ENCODE data around the gene CARM1. TPM values are rescaled to one million over a fixed set of nuclear protein-coding genes. Genes with fewer than 3 reads are reported as not detected.

Gene CARM1
- total RNA-seq, 2 donors from 2014 or later = 14.5 to 54.4 TPM

DNA sequence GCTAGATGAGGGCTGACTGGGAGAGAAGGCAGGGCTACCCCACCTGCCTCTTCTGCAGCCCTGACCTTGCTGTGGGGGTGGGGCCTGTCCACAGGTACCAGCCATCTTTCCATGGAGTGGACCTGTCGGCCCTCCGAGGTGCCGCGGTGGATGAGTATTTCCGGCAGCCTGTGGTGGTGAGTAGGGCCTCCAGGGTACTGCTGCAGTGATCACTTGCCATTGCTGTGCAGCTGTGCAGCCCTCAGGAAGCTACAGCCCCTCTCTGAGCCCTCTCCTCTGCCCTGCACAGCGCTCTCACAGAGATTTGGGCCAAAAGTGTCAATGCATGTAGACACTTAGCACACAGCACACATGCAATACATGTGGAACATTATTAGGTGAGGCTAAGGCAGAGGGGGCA is 45.2 kb downstream of the CARM1 start:
- Histone ChIP-seq H3K27me3 (replicated peaks; ENCODE audit: insufficient read depth) (no peaks in the 10 kb centered on the region), H3K9me3 (no peaks in the 10 kb centered on the region), H3K4me3 (no peak overlapping the region), H3K4me1 (replicated peaks) (no peaks in the 10 kb centered on the region), H3K27ac (no peak overlapping the region), H3K36me3 (peaks cover 7 to 20% of the 10 kb centered on the region in 2 donors)
- DNase-seq (ENCODE audit: low spot score) = no peak
- 97% methylated on average over 6 of the region's 6 CpGs for WGBS
- intact Hi-C loops (cut with DNase I) = no loop called here
- TF ChIP-seq, protein P1, sequence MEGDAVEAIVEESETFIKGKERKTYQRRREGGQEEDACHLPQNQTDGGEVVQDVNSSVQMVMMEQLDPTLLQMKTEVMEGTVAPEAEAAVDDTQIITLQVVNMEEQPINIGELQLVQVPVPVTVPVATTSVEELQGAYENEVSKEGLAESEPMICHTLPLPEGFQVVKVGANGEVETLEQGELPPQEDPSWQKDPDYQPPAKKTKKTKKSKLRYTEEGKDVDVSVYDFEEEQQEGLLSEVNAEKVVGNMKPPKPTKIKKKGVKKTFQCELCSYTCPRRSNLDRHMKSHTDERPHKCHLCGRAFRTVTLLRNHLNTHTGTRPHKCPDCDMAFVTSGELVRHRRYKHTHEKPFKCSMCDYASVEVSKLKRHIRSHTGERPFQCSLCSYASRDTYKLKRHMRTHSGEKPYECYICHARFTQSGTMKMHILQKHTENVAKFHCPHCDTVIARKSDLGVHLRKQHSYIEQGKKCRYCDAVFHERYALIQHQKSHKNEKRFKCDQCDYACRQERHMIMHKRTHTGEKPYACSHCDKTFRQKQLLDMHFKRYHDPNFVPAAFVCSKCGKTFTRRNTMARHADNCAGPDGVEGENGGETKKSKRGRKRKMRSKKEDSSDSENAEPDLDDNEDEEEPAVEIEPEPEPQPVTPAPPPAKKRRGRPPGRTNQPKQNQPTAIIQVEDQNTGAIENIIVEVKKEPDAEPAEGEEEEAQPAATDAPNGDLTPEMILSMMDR (IDR thresholded peaks at IDR 0.05) = no peak
- no peak for TF ChIP-seq POLR2AphosphoS5 (IDR thresholded peaks at IDR 0.05)

DNA sequence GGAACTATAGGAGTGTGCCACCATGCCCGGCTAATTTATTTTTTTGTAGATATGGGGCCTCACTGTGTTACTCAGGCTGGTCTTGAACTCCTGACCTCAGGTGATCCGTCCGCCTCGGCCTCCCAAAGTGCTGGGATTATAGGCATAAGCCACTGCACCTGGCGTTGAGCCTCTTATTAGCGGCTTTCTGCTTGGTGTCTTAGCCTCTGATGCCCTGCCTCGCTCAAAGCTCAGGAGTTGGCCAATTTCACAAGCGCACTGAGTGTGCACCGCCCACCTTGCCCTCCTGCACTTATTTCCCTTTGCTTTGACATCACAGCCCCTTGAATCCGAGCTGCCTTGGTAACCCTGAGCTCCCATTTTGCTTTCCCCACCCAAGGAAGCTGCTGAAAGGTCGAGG is 47.0 kb downstream of the CARM1 start:
- H3K27me3 ChIP-seq (replicated peaks; ENCODE audit: insufficient read depth) = no peaks in the 10 kb centered on the region
- H3K4me1 ChIP-seq (replicated peaks) = no peaks in the 10 kb centered on the region
- no peaks in the 10 kb centered on the region for H3K9me3 ChIP-seq
- DNase-seq (ENCODE audit: low spot score) = no peak
- no peak overlapping the region for H3K4me3 ChIP-seq
- H3K36me3 ChIP-seq = peaks cover 6 to 17% of the 10 kb centered on the region in 2 donors
- intact Hi-C loops (cut with DNase I) = no loop called here
- WGBS = 90% methylated on average over 11 of the region's 11 CpGs
- H3K27ac ChIP-seq = no peak overlapping the region
- TF ChIP-seq, protein P1 (IDR thresholded peaks at IDR 0.05) = no peak
- TF ChIP-seq POLR2A (IDR thresholded peaks at IDR 0.05) (no peak), POLR2AphosphoS5 (IDR thresholded peaks at IDR 0.05) (no peak)

DNA sequence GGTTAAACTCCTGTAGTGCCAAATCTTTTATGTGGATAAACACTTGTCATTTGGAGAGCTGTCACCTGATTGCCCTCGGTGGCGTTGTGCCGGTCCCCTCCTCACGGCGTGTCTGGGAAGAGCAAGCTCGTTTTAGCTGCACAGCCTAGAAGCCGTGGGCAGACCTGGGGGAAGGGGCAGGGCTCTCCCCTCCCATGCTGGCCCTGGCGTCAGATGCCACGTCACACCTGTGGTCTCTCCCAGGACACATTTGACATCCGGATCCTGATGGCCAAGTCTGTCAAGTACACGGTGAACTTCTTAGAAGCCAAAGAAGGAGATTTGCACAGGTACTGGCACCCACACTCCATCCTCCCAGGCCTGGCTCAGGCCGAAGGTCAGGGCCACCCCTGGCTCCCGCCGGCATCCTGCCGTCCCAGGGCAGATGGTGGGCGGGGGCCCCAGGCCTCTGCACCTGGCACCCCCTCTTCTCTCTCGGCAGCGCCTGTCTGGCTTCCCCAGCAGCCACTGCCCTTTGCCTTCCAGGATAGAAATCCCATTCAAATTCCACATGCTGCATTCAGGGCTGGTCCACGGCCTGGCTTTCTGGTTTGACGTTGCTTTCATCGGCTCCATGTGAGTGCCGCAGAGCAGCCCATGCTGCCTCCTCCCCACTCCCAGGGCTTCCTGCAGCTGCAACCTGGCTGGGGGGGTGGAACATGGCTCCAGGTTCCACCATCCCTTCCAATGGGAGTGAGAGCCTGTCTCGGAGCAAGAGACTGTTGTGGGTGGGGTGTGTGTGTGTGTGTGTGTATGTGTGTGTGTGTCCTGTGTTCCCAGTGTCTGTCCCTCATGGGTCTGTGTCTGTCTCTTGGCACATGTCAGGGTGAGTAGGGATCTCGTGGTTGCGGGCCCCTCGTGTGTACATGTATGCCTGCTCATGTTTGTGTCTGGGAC is 48.3 kb downstream of the CARM1 start:
- H3K4me3 ChIP-seq = no peak overlapping the region
- DNase-seq (ENCODE audit: low spot score) = no peak
- peaks cover 9 to 17% of the 10 kb centered on the region in 2 donors for H3K36me3 ChIP-seq
- no peaks in the 10 kb centered on the region for H3K9me3 ChIP-seq
- 72% methylated on average over 26 of the region's 26 CpGs for WGBS
- intact Hi-C loops (cut with DNase I) = no loop called here
- H3K27ac ChIP-seq = no peak overlapping the region
- no peaks in the 10 kb centered on the region for H3K4me1 ChIP-seq (replicated peaks)
- TF ChIP-seq, protein P1 (IDR thresholded peaks at IDR 0.05) = no peak
- TF ChIP-seq POLR2AphosphoS5 (IDR thresholded peaks at IDR 0.05) (no peak), POLR2A (IDR thresholded peaks at IDR 0.05) (no peak)
- no peaks in the 10 kb centered on the region for H3K27me3 ChIP-seq (replicated peaks; ENCODE audit: insufficient read depth)

DNA sequence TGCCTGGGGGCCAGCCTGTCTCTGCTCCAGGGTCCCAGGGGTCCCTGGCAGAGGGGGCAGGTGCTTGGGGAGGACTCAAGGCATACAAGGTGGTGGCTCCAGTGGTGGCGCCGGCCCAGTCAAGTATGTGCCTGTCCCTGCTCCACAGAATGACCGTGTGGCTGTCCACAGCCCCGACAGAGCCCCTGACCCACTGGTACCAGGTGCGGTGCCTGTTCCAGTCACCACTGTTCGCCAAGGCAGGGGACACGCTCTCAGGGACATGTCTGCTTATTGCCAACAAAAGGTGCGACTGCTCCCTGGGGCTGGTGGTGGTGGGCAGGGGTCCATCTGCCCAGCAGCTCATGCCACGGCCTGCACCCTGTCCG is 48.9 kb downstream of the CARM1 start:
- Histone ChIP-seq H3K27ac (no peak overlapping the region), H3K4me3 (no peak overlapping the region), H3K27me3 (replicated peaks; ENCODE audit: insufficient read depth) (no peaks in the 10 kb centered on the region), H3K9me3 (no peaks in the 10 kb centered on the region), H3K4me1 (replicated peaks) (no peaks in the 10 kb centered on the region), H3K36me3 (peaks cover 9 to 17% of the 10 kb centered on the region in 2 donors)
- intact Hi-C loops (cut with DNase I) = no loop called here
- 94% methylated on average over 7 of the region's 10 CpGs for WGBS
- TF ChIP-seq POLR2A (IDR thresholded peaks at IDR 0.05) (no peak), POLR2AphosphoS5 (IDR thresholded peaks at IDR 0.05) (no peak)
- TF ChIP-seq, protein P1 (IDR thresholded peaks at IDR 0.05) = no peak
- DNase-seq (ENCODE audit: low spot score) = no peak

DNA sequence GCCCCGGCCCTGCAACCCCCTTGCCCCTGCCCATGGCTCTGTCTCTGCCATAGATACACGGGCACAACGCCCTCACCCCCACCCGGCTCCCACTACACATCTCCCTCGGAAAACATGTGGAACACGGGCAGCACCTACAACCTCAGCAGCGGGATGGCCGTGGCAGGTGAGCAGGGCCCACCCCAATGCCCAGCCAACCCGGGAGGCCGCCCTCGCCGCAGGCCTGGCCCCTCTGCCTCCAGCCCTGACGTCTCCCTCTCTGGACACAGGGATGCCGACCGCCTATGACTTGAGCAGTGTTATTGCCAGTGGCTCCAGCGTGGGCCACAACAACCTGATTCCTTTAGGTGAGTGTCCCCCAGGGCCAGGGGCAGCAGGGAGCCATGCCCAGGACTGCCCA is 49.4 kb downstream of the CARM1 start:
- no peak for TF ChIP-seq POLR2A (IDR thresholded peaks at IDR 0.05)
- no peak for TF ChIP-seq POLR2AphosphoS5 (IDR thresholded peaks at IDR 0.05)
- TF ChIP-seq, protein P1 (IDR thresholded peaks at IDR 0.05) = no peak
- Histone ChIP-seq H3K4me3 (no peak overlapping the region), H3K4me1 (replicated peaks) (no peaks in the 10 kb centered on the region), H3K27me3 (replicated peaks; ENCODE audit: insufficient read depth) (no peaks in the 10 kb centered on the region), H3K9me3 (no peaks in the 10 kb centered on the region), H3K27ac (no peak overlapping the region), H3K36me3 (peaks cover 9 to 17% of the 10 kb centered on the region in 2 donors)
- no peak for DNase-seq (ENCODE audit: low spot score)
- intact Hi-C loops (cut with DNase I) = no loop called here
- 78% methylated on average over 16 of the region's 16 CpGs for WGBS

All from prostate gland (tissue), 2 donors.